Transverse colon (tissue), 4 donors: Measurements from ENCODE around the gene CBARP. TPM values are rescaled to one million over a fixed set of nuclear protein-coding genes. Genes with fewer than 3 reads are reported as not detected.
"Not testable (repeated sequence)": the region's sequence is repeated elsewhere in the genome, so short reads cannot be mapped to it uniquely, and the experiment has no call there.

Source experiments
- DNase-seq: peaks from one replicate; pipeline ENCODE4 v3.0.0-alpha.2; 2019
- H3K27ac ChIP-seq, 4 donors: fragments of 200-600 bp; sonication (generic); 2 replicates each; pipeline ENCODE4 v1.5.1; 2016 to 2018; ENCODE audit warnings: inconsistent platforms in 4 of 4
- H3K27me3 ChIP-seq: fragments of 200-600 bp; sonication (generic); 2 replicates; pipeline ENCODE4 v1.5.1; 2017; ENCODE audit warnings: inconsistent platforms
- H3K36me3 ChIP-seq, 4 donors: fragments of 200-600 bp; sonication (generic); 2 replicates each; pipeline ENCODE4 v1.5.1; 2017 to 2019; ENCODE audit warnings: inconsistent platforms in 4 of 4
- H3K4me1 ChIP-seq, 4 donors: fragments of 200-600 bp; sonication (generic); 2 replicates each; pipeline ENCODE4 v1.5.1; 2017 to 2020; ENCODE audit warnings: inconsistent platforms in 4 of 4
- H3K4me3 ChIP-seq, 4 donors: fragments of 200-600 bp; sonication (generic); 1 replicate in 1 of 4; 2 replicates in 3 of 4; pipeline versions ENCODE4 v1.5.1 to v1.6.1; 2017 to 2019; ENCODE audit warnings: inconsistent platforms in 4 of 4
- H3K9me3 ChIP-seq, 2 donors: fragments of 200-600 bp; sonication (generic); 2 replicates each; pipeline ENCODE4 v1.5.1; 2017 to 2019; ENCODE audit warnings: inconsistent platforms in 2 of 2
- EP300 ChIP-seq: sonication (generic); formaldehyde crosslinking; IDR thresholded peaks from one replicate; pipeline ENCODE4 v1.6.1; 2017; ENCODE audit warnings: antibody characterized with exemption, low read depth
- POLR2A ChIP-seq: fragments of 450-650 bp; IDR thresholded peaks from one replicate; pipeline ENCODE4 v1.6.1; 2016; ENCODE audit warnings: antibody characterized with exemption, mild to moderate bottlenecking, moderate library complexity
- POLR2AphosphoS5 ChIP-seq, 3 donors: sonication (generic); formaldehyde crosslinking; IDR thresholded peaks; one replicate each; pipeline ENCODE4 v1.6.1; 2016; ENCODE audit warnings: antibody characterized with exemption in 3 of 3
- WGBS, 2 donors: methylation state at CpG; one replicate each; pipeline ENCODE4 v1.1.5; 2018; ENCODE audit warnings: low coverage in 1 of 2; 5-methylcytosine and 5-hydroxymethylcytosine counted together
- in situ Hi-C, 4 donors: fragments of 200-750 bp; cut with MboI; loops; one replicate each; pipeline versions ENCODE4 v1.15.0 to v1.15.1; 2017; ENCODE audit warnings: low sequenced_read_pairs in 3 of 4, low pct_ligation_motif_present in 1 of 4, low pct_unique_long_range_greater_than_20kb in 1 of 4
- intact Hi-C: fragments of 100-400 bp; cut with DNase I; formaldehyde crosslinking; loops from one replicate; pipeline ENCODE4 v1.15.1; 2023; ENCODE audit warnings: low total_unique reads
- total RNA-seq, 4 donors: library from RNA; depleted of rRNA; stranded (reverse); fragments of >200 nt; gene quantifications; one replicate each; pipeline ENCODE4 v1.1.0, GENCODE V29; 2016
- TF ChIP-seq, protein P1 (sequence below), 5 experiments: fragments of 200-600 bp in 3 of 5; fragments of 450-650 bp in 2 of 5; sonication (generic) in 3 of 5; IDR thresholded peaks; 1 replicate in 2 of 5; 2 replicates in 3 of 5; pipeline ENCODE4 v1.5.1; 2016 to 2017; ENCODE audit warnings: antibody characterized with exemption in 5 of 5, inconsistent platforms in 3 of 5, mild to moderate bottlenecking in 2 of 5, moderate library complexity in 1 of 5

CBARP gene
- total RNA-seq, 4 donors from 2014 or later, result 0.32 to 5.2 (median 0.68) TPM; not detected in 1

- Histone ChIP-seq H3K4me1 (peaks cover 52 to 92% (median 66%) of the 10 kb centered on the region in 4 donors), H3K9me3 (no peaks in the 10 kb centered on the region), H3K27ac (peak overlapping the region in 1 of 4 donors; percentile 7), H3K36me3 (no peaks in the 10 kb centered on the region), H3K4me3 (no peak overlapping the region), H3K27me3 (no peaks in the 10 kb centered on the region)
- TF ChIP-seq, protein P1, sequence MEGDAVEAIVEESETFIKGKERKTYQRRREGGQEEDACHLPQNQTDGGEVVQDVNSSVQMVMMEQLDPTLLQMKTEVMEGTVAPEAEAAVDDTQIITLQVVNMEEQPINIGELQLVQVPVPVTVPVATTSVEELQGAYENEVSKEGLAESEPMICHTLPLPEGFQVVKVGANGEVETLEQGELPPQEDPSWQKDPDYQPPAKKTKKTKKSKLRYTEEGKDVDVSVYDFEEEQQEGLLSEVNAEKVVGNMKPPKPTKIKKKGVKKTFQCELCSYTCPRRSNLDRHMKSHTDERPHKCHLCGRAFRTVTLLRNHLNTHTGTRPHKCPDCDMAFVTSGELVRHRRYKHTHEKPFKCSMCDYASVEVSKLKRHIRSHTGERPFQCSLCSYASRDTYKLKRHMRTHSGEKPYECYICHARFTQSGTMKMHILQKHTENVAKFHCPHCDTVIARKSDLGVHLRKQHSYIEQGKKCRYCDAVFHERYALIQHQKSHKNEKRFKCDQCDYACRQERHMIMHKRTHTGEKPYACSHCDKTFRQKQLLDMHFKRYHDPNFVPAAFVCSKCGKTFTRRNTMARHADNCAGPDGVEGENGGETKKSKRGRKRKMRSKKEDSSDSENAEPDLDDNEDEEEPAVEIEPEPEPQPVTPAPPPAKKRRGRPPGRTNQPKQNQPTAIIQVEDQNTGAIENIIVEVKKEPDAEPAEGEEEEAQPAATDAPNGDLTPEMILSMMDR (IDR thresholded peaks at IDR 0.05), result no peak
- no peak for TF ChIP-seq POLR2A
- no peak for TF ChIP-seq EP300
- intact Hi-C loops (no loop called here), in situ Hi-C loops (no loop called here)
- no peak for DNase-seq
- WGBS, 2 donors, result 90 to 96% methylated on average over 5 to 30 of the region's 33 CpGs
These were observed 26.1 kb downstream of the CBARP start for GRCh38 chr19:1211494-1212234.

DNA sequence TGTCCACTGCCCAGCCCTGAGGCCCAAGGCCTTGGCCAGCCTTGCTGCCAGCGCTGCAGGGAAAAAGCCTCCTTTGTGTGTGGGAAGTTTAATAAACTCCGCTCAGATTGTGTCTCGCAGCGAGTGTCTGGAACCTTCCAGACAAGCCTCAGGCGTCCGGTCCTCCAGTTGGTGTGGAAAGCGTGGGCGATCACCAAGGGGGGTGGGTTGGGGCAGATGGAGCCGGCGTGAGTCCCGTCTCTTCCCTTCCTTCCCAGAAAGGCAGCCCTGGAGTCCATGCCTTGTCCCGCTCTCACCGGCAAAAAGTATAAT is 27.6 kb downstream of the CBARP start:
- 80% methylated on average over 13 of the region's 13 CpGs; no CpG with 5 or more reads in 1 of the 2 donors for WGBS, 2 donors
- no peaks in the 10 kb centered on the region for H3K36me3 ChIP-seq
- H3K27me3 ChIP-seq, result no peaks in the 10 kb centered on the region
- TF ChIP-seq POLR2AphosphoS5 (IDR thresholded peaks at IDR 0.05) (no peak), EP300 (no peak), POLR2A (no peak)
- TF ChIP-seq, protein P1 (IDR thresholded peaks at IDR 0.05), result no peak
- intact Hi-C loops, result no loop called here
- H3K4me1 ChIP-seq, result peaks cover 43 to 81% (median 61%) of the 10 kb centered on the region in 4 donors
- no peak overlapping the region for H3K4me3 ChIP-seq
- DNase-seq, result no peak
- in situ Hi-C loops, result no loop called here
- H3K27ac ChIP-seq, result peak overlapping the region in 3 of 4 donors; percentile 27 to 88 (median 87)
- H3K9me3 ChIP-seq, result no peaks in the 10 kb centered on the region

DNA sequence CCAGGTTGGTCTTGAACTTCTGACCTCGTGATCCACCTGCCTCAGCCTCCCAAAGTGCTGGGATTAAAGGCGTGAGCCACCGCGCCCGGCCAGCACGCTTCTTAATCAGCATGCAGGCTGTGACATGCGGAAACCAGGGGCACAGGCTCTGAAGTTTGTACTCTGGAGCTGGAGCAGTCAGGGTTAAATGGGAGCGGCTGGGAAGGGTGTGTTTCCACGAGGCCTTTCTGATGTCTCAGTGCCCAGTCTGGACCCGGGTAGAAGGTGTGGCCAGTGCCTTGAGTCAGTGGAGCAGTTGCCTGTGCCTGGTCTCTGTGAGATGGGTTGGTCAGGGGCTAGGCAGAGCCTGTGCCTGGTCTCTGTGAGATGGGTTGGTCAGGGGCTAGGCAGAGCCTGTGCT is 29.0 kb downstream of the CBARP start:
- H3K4me1 ChIP-seq, result peaks cover 35 to 81% (median 61%) of the 10 kb centered on the region in 4 donors
- H3K36me3 ChIP-seq, intact Hi-C loops, H3K9me3 ChIP-seq, in situ Hi-C loops, H3K27me3 ChIP-seq: not testable (repeated sequence)
- H3K27ac ChIP-seq, result peak overlapping the region; percentile 87 to 91 (median 89)
- WGBS, 2 donors, result 33 to 49% methylated on average over 2 to 10 of the region's 10 CpGs
- TF ChIP-seq POLR2AphosphoS5 (IDR thresholded peaks at IDR 0.05), result peak in 2 of 3 donors; percentile 41 to 51
- TF ChIP-seq POLR2A, result peak; percentile 32
- DNase-seq, result peak; percentile 88
- H3K4me3 ChIP-seq, result peak overlapping the region in 1 of 4 donors; percentile 93

DNA sequence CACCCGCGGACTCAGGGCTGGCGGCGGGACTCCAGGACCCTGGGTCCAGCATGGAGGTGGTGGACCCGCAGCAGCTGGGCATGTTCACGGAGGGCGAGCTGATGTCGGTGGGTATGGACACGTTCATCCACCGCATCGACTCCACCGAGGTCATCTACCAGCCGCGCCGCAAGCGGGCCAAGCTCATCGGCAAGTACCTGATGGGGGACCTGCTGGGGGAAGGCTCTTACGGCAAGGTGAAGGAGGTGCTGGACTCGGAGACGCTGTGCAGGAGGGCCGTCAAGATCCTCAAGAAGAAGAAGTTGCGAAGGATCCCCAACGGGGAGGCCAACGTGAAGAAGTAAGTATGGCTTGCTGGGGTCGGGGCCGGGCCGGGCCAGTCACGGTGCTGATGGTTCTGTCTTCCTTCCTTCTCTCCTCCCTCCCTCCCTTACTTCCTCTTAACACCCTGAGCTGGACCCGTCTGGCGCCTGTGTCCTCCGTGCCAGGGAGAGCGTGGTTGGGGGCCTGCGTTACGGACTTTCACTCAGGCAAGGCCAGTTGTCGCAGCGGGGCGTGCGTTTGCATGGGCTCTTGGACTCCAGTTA is 30.8 kb downstream of the CBARP start:
- DNase-seq, result peak; percentile 41
- peak overlapping the region; percentile 34 to 93 (median 79) for H3K4me3 ChIP-seq
- in situ Hi-C loops, result no loop called here
- TF ChIP-seq, protein P1 (IDR thresholded peaks at IDR 0.05), result no peak
- TF ChIP-seq POLR2A, result no peak
- TF ChIP-seq EP300, result no peak
- no peak for TF ChIP-seq POLR2AphosphoS5 (IDR thresholded peaks at IDR 0.05)
- H3K27ac ChIP-seq, result peak overlapping the region; percentile 87 to 91 (median 89)
- peaks cover 32 to 82% (median 66%) of the 10 kb centered on the region in 4 donors for H3K4me1 ChIP-seq
- H3K27me3 ChIP-seq, result no peaks in the 10 kb centered on the region
- WGBS, 2 donors, result 0 to 1% methylated on average over 5 to 38 of the region's 38 CpGs
- no peaks in the 10 kb centered on the region for H3K36me3 ChIP-seq
- intact Hi-C loops, result no loop called here
- no peaks in the 10 kb centered on the region for H3K9me3 ChIP-seq
